Medulla oblongata (tissue), 1 donor: ENCODE results near the gene KRT25.
"Not testable (repeated sequence)": the region's sequence is repeated elsewhere in the genome, so short reads cannot be mapped to it uniquely, and the experiment has no call there.

ENCODE experiments used
- DNase-seq: peaks from one replicate; pipeline ENCODE4 v3.0.0-alpha.2; 2015; ENCODE audit errors: extremely low spot score

KRT25 gene

DNA sequence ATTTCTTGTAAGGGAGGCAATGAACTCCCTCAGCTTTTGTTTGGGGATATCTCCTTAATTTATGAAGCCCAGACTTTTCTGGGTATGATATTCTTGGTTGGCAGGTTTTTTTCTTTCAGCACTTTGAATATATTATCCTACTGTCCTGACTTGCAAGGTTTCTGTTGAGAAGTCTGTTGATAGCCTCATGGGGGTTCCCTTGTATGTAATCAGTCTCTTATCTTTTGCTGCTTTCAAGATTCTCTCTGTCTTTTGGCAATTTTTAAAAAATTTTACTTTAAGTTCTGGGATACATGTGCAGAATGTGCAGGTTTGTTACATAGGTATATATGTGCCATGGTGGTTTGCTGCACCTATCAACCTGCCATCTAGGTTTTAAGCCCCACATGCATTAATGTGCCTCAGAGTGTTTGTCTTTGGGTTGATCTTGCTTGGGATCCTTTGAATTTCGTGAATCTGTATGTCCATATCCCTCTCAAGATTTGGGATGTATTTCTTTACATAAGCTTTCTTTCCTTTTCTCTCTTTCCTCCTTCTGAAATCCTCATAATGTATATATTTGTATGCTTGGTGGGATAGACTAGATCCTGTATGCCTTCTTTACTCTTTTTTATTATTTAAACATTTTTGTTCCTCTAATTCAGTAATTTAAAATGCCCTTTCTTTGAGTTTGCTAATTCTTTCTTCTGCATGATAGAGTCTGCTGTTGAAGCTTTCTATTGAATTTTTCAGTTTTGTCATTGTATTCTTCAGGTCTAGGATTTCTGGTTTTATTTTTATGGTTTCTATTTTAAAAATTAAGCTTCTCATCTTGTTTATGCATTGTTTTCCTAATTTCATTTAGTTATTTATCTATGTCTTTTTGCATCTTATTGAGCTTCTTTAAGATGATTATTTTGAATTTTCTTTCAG, 5.2 kb upstream of the KRT25 start:
- DNase-seq = no peak

- no peak for DNase-seq
Measured at GRCh38 chr17:40753804-40754203, 1.3 kb downstream of the KRT25 start.

GRCh38 chr17:40751065-40751464, 4.1 kb downstream of the KRT25 start:
- DNase-seq = no peak

GRCh38 chr17:40750391-40750790, 4.7 kb downstream of the KRT25 start:
- no peak for DNase-seq

DNA sequence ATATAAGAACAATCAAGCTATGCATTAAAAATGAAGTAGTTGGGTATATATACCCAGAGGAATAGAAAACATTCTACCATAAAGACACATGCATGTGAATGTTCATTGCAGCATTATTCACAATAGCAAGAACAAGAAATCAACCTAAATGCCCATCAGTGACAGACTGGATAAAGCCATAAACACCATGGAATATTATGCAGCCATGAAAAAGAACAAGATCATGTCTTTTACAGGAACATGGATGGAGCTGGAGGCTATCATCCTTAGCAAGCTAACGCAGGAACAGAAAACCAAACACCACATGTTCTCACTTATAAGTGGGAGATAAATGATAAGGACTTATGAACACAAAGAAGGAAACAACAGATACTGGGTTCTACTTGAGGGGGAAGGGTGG, 6.5 kb downstream of the KRT25 start:
- DNase-seq = not testable (repeated sequence)

DNA sequence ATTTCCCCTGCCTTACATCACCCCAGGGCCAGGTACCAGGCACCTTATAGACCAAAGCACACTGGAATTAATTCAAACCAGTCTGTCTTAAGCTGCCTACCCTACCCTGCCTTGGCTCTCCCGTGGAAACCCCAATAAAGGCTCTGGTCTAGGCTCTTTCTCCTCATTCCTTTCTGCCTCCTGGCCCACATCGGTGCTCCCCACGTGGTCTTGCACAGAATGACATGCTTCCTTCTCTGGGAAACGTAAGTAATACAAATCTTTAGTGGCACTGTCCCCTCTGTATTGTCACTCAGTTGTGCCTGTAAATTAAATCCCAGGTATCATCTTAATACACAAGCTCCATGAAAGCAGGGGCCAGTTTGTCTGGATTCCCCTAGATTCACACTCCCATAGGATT, 16.6 kb downstream of the KRT25 start:
- DNase-seq = no peak

- DNase-seq = no peak
Measured at GRCh38 chr17:40735016-40735415, 20.1 kb downstream of the KRT25 start.

DNA sequence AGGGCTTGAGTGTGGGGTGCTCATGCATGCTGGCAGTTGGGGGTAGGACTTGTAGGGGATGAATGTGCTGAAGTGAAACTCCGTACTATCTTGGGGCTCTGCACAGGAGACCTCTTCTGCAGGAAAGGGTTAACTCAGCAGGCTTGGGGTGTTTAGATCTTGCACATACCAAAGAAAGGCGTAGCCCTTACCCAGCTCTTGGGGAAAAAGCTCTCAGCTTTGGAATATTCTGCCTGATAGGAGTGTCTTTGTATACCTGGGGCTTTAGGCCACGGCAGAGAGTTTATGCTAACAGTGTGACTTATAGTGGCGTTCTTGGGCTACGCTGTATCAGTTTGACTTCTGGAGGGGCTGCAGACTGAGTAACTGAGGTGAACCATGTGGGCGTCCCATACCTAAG, 21.1 kb downstream of the KRT25 start:
- DNase-seq = no peak

- no peak for DNase-seq
Measured at GRCh38 chr17:40730970-40731369, 24.2 kb downstream of the KRT25 start.

DNA sequence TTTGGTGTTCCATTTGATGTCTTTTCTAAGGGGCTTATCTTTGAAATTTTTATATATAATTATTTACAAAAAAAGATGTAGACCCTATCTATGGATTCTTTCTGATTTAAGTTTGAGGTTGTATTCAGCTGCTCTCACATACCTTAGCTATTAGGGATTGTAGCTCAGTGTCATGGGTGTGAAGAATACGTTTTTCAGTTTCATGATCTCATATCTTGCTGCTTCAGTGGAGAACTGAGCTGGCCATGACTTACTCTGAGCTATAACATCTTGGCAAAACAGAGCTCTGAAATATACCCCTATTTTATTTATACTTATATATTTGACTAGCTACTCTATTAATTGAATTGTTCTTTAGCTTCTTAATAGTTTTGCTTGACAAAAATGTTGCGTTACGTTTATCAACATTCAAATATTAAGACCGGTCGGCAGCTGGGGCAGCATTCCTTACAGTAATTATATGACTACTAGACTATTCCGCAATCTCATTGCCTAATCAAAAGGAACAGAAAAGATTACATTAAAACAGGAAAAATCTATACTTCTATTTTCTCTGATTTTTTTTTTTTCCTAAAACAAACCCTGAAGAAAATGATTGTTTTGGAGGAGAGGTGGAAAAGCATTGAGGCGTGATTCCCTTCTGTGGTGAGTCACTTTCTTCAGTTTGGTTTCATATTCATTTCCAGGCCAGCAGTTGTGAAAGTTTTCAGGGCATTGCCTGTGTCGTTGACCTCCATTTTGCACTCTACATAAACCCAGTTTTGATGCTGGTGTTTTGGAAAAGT, 27.5 kb downstream of the KRT25 start:
- no peak for DNase-seq

DNA sequence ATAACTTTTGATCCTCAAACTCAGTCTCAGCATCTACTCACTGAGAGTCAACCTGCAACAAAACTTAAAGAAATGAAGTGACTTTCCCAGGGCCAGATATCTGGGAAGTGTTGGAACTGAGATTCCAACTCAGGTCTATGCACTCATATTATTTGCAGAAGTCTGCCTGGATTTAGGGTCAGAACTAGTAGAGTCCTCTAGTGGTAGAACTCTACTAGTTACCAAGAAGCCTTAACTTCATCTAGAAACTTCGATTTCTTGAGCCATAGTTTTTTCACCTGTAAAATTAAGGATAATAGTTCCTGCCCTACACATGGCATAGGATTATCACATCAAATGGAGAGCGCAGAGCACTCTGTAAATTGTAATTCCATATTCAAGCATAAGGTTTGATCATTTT, 28.2 kb downstream of the KRT25 start:
- no peak for DNase-seq

GRCh38 chr17:40724656-40725055, 30.5 kb downstream of the KRT25 start:
- DNase-seq = no peak

GRCh38 chr17:40722241-40722640, 32.9 kb downstream of the KRT25 start:
- no peak for DNase-seq

DNA sequence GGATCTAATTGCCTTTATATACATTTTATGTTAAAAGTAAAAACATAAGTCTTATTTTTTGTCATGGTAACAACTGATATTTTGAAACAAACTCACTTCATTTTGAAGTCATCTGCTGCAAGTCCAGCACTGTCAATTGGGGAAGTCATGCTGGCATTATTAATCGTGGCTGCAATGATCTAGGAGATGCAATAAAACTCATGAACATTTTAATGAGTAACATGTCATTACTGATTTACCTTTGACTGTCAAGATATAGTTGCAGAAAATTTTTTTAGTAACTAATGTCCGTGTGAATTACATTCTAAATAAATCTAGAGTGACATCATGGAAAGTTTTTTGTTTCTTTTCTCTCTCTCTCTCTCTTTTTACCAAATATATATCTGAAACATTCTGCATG, 34.2 kb downstream of the KRT25 start:
- no peak for DNase-seq

DNA sequence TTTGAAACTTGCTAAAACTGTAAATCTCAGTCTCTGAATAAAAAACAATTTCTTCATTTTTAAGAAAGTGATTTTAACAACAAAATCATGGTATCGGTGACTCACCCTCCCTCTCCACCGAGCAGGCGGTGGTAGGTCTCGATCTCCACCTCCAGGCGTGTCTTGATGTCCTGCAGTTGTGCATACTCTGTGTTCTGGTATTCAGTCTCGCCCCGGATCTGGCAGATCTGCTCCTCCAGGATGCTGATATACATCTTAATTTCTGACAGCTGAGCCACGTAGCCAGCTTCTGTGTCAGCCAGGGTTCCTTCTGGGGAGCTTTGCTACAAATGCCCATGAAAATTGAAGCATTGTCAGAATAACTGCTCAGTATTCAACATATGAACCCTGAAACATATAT, 36.2 kb downstream of the KRT25 start:
- DNase-seq = no peak

DNA sequence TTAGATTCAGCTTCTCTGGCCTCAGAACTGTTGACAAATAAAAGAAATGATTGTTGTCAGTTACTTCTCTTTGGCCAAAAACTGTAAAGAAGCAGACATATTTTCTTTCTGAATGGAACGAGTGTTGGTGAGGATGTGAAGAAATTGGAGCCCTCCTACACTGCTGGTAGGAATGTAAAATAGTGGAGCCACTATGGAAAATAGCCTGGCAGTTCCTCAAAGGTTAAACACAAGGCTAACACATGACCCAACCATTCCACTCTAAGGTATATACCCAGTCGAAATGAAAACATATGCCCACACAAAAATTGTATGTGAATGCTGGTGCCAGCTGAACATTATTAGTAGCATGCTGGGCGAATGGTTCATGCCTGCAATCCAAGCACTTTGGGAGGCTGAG, 37.4 kb downstream of the KRT25 start:
- no peak for DNase-seq

DNA sequence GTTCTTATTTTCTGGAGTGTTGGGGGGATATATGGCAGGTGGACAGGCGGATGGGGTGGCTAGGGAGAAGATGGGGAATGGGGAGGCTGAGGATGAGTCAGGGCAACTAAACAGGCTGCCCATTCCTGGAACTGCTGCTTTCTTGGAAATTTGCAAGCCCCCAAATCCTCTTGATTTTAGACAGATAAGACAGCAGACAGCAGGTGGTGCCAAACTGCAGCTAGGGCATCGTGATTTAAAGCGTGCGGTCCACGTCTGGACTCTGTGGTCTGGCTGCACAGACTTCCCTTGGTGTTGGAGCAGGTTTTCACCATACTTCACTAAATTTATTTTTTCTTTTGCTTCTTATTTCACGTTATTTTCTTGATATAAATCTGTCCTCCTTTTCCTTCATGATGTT, 40.7 kb downstream of the KRT25 start:
- DNase-seq = no peak

DNA sequence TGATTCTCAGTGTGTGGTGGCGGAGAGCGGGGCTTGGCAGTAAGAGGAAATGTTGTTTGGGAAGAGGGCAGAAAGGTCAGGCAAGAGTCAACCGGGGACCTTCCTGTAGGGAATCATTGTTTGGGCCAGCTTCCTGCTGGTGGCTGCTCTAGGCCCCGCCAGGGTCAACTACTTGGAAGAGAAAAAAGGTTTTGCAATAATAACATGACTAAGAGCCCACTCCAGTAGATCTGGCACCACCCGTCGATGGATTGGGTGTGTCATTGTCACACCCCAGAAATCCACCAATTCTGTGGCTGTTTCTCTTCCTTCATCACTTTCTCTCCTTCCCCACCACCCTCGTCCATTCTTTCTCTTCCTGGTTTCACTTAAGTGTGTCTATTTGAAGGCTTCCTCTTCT, 47.4 kb downstream of the KRT25 start:
- DNase-seq = no peak

DNA sequence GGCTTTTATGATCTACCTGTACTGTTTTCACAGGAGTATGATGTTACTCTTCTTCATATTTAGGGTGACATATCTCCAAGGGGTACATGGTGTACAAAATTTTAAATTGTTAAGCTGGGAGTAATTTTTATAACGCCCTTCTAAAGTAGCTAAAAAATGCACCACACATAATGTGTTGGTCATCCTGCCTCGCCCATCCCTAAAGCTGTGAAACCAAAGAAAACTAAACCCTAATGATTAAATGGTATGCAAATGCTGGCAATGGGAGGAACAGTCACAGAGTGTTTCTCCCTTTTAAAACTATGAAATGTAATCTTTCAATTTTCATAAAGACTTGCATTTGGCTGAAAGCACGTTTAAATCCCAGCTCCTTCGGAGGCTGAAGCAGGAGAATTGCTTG, 49.5 kb downstream of the KRT25 start:
- DNase-seq = no peak

DNA sequence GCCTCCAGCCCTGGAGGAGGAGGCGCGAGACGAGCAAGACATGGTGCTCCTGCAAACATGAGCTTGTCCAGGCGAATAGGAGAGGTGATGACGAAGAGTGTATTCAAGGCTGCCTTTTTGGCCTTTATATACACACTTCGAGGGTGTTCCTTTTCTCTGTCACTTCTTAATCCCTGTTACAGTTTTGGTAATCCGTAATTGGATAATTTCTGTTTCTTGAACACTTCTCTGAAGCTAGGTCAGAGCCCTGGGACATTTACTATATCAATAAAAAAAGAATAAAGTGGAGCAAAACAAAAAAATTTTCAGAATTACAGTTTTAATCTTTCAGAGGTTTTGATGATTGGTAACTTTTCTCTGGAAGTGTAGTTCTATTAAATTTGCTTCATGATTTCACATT, 51.5 kb downstream of the KRT25 start, which contains the start of gene KRT24:
KRT24 (minus strand) TSS at position 101 of the 400 bp plus-strand sequence; CDS start at position 42, 59 bp downstream.
- DNase-seq = no peak

DNA sequence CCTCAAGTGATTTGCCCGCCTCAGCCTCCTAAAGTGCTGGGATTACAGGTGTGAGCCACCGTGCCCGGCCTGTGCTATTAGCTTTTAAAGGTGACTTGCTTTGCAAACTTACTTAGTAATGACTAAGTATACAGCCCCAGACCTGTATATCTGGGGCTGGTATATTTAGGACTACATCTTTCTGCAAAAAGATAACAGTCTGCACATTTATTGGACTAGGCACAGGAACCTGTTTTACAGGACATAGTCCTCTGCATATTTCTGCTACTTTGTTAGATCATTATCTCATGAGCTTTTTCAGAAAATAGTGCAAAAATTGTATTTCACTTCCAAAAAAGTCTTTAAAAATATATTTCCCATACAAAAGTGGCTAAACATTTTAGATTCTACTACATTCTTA, 52.9 kb downstream of the KRT25 start:
- no peak for DNase-seq

DNA sequence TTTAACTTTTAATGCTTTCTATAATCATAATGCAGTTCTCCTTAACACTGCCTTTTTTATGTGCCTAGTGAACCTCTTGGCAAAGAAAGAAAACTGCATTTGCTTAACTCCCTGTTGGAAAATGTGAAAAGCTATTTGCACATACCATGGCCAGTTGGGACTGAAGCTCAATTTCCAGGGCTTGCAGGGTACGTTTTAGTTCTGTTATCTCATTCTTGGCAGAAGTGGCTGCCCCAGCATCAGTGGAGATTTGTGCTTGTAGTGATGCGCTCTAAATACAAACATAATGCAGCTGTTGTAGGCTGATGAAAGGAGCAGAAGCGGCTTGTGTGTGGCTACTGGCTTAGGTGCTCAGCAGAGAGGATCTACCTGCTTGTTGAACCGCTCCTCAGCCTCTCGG, 55.3 kb downstream of the KRT25 start:
- no peak for DNase-seq

DNA sequence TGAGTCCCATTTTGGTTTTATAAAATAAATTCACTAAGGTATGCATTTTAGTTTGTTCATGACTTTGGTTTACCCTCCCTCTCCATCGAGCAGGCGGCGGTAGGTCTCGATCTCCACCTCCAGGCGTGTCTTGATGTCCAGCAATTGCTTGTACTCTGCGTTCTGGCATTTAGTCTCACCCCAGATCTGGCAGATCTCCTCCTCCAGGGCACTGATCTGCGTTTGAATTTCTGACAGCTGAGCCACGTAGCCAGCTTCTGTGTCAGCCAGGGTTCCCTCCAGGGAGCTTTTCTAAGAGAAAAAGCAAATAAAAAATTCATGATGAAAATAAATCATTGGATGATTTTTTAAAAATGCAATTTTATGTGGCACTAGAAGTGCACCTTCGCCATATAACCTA, 55.8 kb downstream of the KRT25 start:
- no peak for DNase-seq
